ENCODE data around the gene CSRNP3. TPM values are rescaled to one million over a fixed set of nuclear protein-coding genes. Genes with fewer than 3 reads are reported as not detected.

Gene CSRNP3
- total and polyA plus RNA-seq, 9 donors: 2.9 to 16.2 (median 6.9) TPM

DNA sequence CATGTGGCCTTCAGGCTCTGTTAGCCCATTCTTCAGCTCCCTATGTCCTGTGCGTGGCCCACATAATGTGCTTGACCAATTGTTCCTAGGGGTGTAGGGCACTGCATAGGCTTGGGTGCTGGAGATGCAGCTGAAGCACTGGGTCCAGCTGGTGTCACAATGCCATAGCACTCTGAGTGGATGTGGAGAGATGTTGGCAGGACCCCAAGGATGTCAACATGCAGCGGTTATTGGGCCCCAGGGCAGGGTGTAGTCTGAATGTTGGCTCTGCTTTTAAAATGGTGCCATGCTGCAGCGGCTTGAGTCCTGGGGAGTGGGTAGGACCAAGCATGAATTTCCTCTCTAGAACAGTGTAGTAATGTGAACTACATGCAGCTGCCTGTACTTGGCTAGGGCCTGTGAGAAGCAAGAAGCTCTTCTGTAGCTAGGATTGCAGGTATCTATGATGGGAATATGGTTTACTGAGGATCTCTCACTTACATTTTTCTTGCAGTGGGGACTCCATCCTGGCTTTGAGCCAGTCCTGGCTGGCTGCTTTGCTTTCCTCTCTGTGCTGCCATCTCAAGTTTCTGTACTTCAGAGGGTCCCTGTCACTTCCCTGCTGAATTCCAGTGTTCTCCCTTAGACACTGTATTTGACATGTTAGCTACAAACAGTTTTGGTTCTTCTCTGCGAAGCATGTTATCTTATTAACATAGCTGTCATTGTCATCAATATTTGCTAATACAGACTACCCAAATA is 148.4 kb downstream of the CSRNP3 start:
- intact Hi-C loops (cut with DNase I): no loop called here
- TF ChIP-seq CTCF (IDR thresholded peaks at IDR 0.05): no peak
- TF ChIP-seq POLR2A (IDR thresholded peaks at IDR 0.05): no peak
- TF ChIP-seq EP300 (IDR thresholded peaks at IDR 0.05): no peak
- Histone ChIP-seq H3K9me3 (no peaks in the 10 kb centered on the region), H3K4me1 (ENCODE audit: insufficient read depth) (no peaks in the 10 kb centered on the region), H3K27ac (no peak overlapping the region), H3K4me3 (no peak overlapping the region), H3K27me3 (no peaks in the 10 kb centered on the region), H3K36me3 (no peaks in the 10 kb centered on the region)
- no peak for DNase-seq
- 96 to 99% (median 97%) methylated on average over 4 of the region's 4 CpGs for WGBS, 3 donors

DNA sequence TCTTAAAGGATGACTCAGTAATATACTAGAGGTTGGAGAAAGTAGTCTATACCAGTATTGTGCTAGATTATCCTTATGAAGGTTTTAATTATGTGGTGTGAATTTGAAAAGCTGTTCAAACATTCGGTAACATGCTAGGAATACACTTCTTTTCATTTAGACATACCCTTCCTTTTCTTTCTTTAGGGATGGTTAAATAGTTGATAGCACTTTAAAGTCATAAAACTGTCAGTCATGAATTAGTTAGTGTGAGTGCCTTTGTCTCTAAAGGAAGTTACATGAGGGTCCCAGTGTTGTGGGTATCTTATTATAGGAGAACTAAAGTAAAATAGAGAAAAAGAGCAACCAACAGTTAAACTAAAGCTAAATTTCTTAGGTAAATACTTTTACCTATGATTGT is 149.3 kb downstream of the CSRNP3 start:
- no peaks in the 10 kb centered on the region for H3K9me3 ChIP-seq

GRCh38 chr2:165621086-165621560 is 151.6 kb downstream of the CSRNP3 start:
- intact Hi-C loops (cut with DNase I): no loop called here
- TF ChIP-seq EP300 (IDR thresholded peaks at IDR 0.05): no peak
- TF ChIP-seq CTCF (IDR thresholded peaks at IDR 0.05): no peak
- TF ChIP-seq POLR2A (IDR thresholded peaks at IDR 0.05): no peak
- Histone ChIP-seq H3K9me3 (no peaks in the 10 kb centered on the region), H3K27ac (peak overlapping the region in 1 of 2 donors; percentile 41), H3K36me3 (no peaks in the 10 kb centered on the region), H3K4me3 (no peak overlapping the region), H3K27me3 (no peaks in the 10 kb centered on the region), H3K4me1 (ENCODE audit: insufficient read depth) (no peaks in the 10 kb centered on the region)
- WGBS, 3 donors: 4 to 7% (median 7%) methylated on average over 5 of the region's 5 CpGs
- peak in 2 of 5 donors; percentile 25 for DNase-seq

More for the DNA sequence above, 149.3 kb downstream of the CSRNP3 start:
- WGBS, 3 donors: 83 to 88% (median 86%) methylated on average over 1 of the region's 1 CpG
- no peak for DNase-seq
- Histone ChIP-seq H3K4me3 (no peak overlapping the region), H3K4me1 (ENCODE audit: insufficient read depth) (no peaks in the 10 kb centered on the region), H3K27ac (no peak overlapping the region), H3K27me3 (no peaks in the 10 kb centered on the region), H3K36me3 (no peaks in the 10 kb centered on the region)
- intact Hi-C loops (cut with DNase I): no loop called here
- no peak for TF ChIP-seq CTCF (IDR thresholded peaks at IDR 0.05)

GRCh38 chr2:165623161-165623560 is 153.7 kb downstream of the CSRNP3 start:
- H3K27ac ChIP-seq: no peak overlapping the region
- H3K4me1 ChIP-seq (ENCODE audit: insufficient read depth): no peaks in the 10 kb centered on the region
- H3K36me3 ChIP-seq: no peaks in the 10 kb centered on the region
- TF ChIP-seq POLR2A (IDR thresholded peaks at IDR 0.05) (no peak), EP300 (IDR thresholded peaks at IDR 0.05) (no peak), CTCF (IDR thresholded peaks at IDR 0.05) (no peak)
- H3K9me3 ChIP-seq: no peaks in the 10 kb centered on the region
- intact Hi-C loops (cut with DNase I): no loop called here
- no peak overlapping the region for H3K4me3 ChIP-seq
- WGBS, 3 donors: 97 to 98% (median 97%) methylated on average over 10 of the region's 10 CpGs
- no peak for DNase-seq
- H3K27me3 ChIP-seq: no peaks in the 10 kb centered on the region

All from ovary (tissue), 9 donors.